Gastrocnemius medialis (tissue), 4 donors: Measurements from ENCODE around the gene RBM47.

Experiments
- POLR2A ChIP-seq, 2 donors: fragments of 450-650 bp; IDR thresholded peaks; one replicate each; pipeline ENCODE4 v1.6.1; 2017; ENCODE audit warnings: antibody characterized with exemption in 2 of 2, mild to moderate bottlenecking in 2 of 2, moderate library complexity in 2 of 2
- TF ChIP-seq, protein P1 (sequence below), 5 experiments: fragments of 450-650 bp in 3 of 5; fragments of 200-600 bp in 2 of 5; sonication (generic) in 2 of 5; IDR thresholded peaks in 4 of 5; conservative IDR thresholded peaks in 1 of 5; 1 replicate in 4 of 5; 2 replicates in 1 of 5; pipeline ENCODE4 v1.5.1; 2016 to 2019; ENCODE audit warnings: antibody characterized with exemption in 5 of 5, mild to moderate bottlenecking in 3 of 5, moderate library complexity in 3 of 5

DNA sequence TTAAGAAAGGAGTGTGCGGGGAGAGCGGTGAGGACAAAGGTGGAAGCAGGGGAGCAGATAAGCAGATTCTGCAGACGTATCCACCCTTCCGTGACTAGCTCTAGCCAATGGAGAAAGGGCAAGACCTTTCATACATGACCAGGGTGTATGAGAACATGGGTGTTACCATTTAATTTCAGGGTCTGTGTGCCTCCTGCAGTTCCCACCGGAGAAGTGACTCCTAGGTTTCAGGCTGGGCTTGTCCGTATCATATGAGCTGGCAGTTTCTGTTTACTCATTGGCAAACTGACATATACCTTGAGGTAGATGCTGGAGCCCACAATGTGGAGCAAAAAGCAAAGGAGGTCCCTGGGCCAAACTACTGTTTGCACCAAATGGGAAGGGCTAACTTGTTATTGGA, 6.8 kb downstream of the RBM47 start:
- TF ChIP-seq, protein P1, sequence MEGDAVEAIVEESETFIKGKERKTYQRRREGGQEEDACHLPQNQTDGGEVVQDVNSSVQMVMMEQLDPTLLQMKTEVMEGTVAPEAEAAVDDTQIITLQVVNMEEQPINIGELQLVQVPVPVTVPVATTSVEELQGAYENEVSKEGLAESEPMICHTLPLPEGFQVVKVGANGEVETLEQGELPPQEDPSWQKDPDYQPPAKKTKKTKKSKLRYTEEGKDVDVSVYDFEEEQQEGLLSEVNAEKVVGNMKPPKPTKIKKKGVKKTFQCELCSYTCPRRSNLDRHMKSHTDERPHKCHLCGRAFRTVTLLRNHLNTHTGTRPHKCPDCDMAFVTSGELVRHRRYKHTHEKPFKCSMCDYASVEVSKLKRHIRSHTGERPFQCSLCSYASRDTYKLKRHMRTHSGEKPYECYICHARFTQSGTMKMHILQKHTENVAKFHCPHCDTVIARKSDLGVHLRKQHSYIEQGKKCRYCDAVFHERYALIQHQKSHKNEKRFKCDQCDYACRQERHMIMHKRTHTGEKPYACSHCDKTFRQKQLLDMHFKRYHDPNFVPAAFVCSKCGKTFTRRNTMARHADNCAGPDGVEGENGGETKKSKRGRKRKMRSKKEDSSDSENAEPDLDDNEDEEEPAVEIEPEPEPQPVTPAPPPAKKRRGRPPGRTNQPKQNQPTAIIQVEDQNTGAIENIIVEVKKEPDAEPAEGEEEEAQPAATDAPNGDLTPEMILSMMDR (IDR thresholded peaks at IDR 0.05 in 4 of 5, conservative IDR thresholded peaks at IDR 0.05 in 1 of 5): no peak
- no peak for TF ChIP-seq POLR2A (IDR thresholded peaks at IDR 0.05)
